IPS-18c (cell line): ENCODE measurements around the gene TNS3.
"Not testable (repeated sequence)": the region's sequence is repeated elsewhere in the genome, so short reads cannot be mapped to it uniquely, and the experiment has no call there.

Experiments
- H3K4me3 ChIP-seq: 2 replicates; pipeline ENCODE4 v1.7.0; 2013; ENCODE audit warnings: low read depth, mild to moderate bottlenecking, low read length, moderate library complexity; ENCODE audit not compliant: insufficient read depth
- H3K9me3 ChIP-seq: one replicate; pipeline ENCODE4 v1.6.1; 2013; ENCODE audit warnings: mild to moderate bottlenecking, low read length, moderate library complexity; ENCODE audit not compliant: control insufficient read depth, insufficient read depth

Gene TNS3

DNA sequence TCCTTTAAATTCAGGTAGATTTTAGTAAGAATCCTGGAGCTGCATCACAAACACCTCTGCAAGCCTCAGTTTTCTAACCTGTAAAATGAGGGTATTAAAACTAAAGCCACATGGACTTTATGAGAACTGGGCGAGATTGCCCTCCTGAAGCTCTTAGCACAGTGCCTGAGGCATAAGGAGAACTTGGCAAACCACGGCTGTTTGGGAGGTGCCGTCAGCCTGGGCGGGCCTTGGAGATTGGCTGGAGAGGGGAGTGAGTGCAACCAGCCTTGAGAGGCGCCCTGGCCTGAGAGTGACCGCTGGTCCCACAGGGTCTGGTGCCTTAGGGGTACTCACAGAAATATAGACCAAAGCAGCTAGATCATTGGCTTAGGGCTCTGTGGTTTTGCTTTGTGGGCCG is 5.4 kb upstream of the TNS3 start:
- no peaks in the 10 kb centered on the region for H3K9me3 ChIP-seq

DNA sequence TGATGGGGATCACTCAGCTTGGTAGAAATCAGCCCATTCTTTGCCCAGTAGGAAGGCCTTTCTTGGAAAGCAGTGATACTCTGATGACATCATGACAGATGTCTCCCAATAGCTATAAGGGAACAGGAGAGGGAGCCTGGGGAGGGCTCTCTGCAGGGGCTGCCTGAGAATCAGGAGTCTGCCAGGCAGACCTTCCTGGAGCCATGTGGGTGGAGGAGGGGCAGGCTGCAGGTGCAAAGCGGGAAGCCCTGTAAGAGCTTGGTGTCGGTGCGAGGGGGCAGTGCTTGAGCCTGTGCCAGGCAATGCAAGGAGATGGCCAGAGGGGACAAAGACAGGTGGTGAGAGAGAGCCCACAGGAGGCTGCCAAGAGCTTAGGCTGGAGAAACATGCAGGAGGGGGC is 5.0 kb upstream of the TNS3 start:
- no peak overlapping the region for H3K4me3 ChIP-seq
- no peaks in the 10 kb centered on the region for H3K9me3 ChIP-seq

More for the DNA sequence above, 5.4 kb upstream of the TNS3 start:
- no peak overlapping the region for H3K4me3 ChIP-seq

DNA sequence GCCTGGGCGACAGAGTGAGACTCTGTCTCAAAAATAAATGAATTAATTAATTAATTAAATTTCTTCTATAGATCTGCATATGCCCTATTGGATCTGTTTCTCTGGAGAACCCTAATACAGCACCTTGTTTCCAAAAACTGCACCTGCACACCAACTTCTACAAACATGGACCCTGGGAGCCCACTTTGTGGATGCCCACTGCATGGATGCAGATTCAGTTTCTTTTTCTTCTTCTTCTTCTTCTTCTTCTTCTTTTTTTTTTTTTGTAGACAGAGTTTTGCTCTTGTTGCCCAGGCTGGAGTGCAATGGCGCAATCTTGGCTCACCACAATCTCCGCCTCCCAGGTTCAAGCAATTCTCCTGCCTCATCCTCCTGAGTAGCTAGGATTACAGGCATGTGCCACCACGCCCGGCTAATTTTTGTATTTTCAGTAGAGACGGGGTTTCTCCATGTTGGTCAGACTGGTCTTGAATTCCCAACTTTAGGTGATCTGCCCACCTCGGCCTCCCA is 4.3 kb upstream of the TNS3 start:
- H3K9me3 ChIP-seq, H3K4me3 ChIP-seq: not testable (repeated sequence)

DNA sequence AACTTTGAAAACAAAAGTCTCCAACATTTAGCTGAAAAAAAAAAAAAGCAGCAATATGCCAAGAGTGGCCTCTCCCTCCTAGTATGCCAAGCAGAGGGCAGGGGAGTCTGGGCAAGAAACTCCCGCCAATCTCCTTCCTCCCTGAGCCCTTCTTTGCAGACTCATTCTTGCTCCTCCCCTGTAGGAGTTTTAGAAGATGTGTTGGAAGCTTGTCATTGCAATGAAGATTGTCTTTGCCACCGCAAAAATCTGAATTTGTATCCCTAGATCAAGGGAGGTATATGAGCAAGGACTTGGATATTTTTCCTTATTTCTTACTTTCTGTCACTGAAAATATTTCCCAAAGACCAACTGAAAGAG is 2.6 kb upstream of the TNS3 start:
- H3K4me3 ChIP-seq: no peak overlapping the region
- no peaks in the 10 kb centered on the region for H3K9me3 ChIP-seq

DNA sequence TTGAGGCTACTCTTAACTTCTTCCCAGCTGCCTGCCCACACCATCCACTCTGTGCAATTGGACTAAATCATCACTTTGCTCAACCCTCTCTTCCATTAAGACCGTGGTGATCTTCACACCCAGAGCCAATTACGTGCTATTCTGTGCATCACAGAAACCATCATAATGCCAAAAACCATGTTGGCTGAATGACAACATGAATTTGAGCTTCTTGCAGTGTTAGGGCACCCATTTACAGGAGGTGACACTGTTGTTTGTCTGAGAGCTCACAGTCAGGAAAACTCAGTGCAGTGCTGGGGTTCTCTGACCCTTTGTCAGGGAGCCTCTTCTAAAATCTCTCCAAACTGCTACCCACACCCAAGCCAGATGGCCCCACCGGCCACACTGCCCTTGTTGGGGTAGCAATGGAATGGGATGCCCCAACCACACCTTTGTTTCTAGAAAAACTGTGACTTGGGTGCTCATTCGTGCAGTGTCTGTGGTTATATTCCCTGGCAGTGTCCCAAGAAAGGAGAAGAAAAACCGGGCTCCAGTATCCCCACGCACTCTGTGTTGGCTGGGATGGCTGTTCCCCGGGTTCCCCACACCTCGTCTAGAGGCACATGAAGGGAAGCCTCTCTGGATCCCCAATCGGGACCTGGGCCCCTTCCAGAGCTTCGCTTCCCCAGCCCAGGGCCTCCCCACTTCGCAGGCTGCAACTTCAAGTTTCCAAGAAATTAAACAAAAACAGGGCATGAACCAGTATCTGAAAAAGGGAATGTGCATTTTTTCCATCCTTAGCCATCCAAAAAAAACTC is 2.0 kb upstream of the TNS3 start:
- H3K4me3 ChIP-seq: no peak overlapping the region
- H3K9me3 ChIP-seq: no peaks in the 10 kb centered on the region

DNA sequence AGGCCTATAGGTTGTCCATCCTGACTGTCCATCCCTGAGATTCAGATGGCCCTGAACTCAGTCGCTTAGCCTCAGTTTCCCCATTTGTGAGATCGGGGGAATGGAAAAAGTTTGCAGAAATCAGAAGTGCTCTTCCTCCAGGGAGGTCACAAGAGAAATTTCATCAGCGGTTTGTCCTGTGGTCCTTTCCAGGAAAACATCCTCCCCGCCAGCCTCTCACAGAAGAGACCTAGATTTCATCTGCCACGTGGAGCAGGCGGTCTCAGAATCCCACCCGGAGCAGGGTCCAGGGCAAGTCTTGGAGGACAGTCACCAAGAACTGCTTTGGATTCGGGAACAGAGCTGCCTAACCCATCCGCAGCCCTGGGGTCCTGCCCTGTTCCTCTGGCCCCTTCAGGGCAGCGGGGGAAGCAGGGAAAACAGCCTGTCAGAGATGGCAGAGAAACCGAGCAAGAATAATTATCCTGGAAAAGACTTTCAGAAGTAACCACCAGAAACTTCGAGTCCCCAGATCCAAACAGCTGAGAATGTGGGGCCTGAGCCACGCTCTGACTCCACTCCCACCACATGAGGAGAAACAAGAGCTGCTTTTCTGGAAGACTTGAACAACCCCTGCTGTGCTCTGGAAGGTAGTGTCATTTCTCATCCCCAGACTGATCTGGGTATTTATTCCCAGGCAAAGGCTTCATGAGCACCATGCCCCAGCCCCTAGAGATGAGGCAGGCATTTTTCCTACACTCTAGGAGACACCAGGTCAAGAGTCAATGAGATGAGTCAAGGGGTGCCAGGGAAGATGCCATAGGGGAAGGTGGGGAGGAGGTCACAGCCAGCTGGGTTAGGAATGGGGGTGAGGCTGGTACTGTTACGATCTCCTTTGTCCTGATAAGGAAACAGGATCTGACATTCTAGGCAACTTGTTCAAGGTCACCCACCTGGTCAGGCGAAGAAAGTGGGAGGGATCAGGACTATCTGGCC is 1.1 kb upstream of the TNS3 start:
- H3K4me3 ChIP-seq: peak overlapping the region; percentile 50; the same call in 1 of the 2 replicates

DNA sequence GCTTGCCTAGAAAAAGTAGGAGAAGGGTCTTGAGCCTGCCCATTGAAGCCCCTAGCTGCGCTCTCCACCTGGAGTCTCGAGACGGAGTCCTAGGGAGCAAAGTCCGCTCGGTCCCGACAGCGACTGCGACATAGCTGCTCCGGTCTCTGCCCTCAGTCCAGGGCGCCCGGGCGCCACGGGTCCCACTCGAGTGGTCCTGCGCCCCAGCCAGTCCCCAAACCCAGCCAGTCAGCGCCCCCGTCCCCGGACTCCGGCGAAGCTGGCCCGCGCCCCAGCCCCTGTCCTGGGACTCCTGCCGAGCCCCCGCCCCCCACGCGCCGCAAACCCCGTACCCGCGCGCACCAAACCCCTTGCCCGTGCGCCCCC is 490 bp downstream of the TNS3 start:
- Histone ChIP-seq H3K4me3 (peak overlapping the region; percentile 82), H3K9me3 (no peaks in the 10 kb centered on the region)

More for the DNA sequence above, 1.1 kb upstream of the TNS3 start:
- H3K9me3 ChIP-seq: no peaks in the 10 kb centered on the region

DNA sequence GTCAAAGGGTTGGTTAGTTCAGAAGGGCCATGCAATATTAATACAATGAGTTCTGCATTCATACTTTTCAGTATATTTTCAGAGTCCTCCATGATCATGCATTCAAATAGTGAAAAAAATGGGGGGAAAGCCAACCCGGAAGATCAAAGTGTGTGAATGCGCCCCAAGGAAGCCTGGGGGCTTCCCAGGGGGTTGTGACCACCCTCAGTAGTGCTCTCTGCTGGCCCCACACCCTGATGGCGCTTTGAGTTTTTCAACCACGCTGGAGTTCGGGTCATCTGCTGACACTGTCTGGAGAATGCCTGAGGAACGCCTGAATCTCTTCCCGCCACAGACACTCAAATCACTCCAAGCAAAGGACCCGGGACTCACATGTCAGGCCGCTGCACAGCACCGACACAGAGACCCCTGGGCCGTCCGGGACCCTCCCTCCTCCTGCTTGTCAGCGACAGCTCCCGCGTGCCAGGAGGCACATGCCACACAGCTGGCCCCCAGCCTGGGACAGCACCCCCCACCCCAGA is 1.0 kb downstream of the TNS3 start:
- Histone ChIP-seq H3K9me3 (no peaks in the 10 kb centered on the region), H3K4me3 (peak overlapping the region; percentile 82)

DNA sequence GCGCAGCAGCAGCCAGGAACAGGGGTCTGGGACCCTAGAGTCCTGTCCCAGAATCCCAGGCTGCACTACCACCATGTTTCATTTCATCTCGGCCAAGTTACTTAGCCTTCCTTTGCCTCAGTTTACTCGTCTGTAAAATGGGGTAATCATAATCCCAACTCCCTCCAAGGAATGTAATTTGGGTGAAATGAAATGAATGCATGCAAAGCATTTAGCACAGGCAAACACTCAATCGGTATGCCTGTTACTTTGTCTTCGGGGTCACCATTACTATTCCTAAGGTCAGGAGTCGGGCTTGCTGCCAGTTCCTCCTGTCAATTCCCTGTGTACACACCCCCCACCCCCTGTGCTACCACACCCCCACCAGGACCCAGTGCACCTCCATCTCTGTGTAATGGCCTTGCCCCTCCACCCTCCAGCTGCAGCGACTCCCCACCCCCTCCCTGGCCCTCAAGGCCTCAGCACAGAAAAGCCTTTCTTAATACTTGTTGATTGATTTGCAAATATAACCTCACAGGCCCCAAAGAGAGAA is 1.7 kb downstream of the TNS3 start:
- H3K4me3 ChIP-seq: peak overlapping the region; percentile 82; the same call in 1 of the 2 replicates
- H3K9me3 ChIP-seq: no peaks in the 10 kb centered on the region

DNA sequence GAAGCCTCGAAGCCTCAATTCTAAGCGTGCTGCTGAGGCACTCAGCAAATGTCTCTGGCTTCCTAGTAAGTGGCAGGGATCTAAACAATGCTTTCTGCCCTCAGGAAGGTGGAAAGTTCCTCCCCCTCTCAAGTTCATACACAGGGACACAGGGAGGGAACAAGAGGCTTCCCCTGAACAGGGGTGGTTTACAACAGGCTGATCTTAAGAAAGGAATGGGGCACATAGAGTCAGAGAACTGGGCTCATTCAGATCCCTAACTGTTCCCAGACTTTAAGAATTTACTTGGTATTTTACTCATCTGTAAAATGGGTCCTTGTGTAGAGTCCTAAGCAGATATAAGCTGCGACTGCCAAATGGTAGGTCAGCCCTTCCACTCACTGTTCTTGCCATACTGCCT is 2.5 kb downstream of the TNS3 start:
- H3K4me3 ChIP-seq: no peak overlapping the region
- H3K9me3 ChIP-seq: no peaks in the 10 kb centered on the region

DNA sequence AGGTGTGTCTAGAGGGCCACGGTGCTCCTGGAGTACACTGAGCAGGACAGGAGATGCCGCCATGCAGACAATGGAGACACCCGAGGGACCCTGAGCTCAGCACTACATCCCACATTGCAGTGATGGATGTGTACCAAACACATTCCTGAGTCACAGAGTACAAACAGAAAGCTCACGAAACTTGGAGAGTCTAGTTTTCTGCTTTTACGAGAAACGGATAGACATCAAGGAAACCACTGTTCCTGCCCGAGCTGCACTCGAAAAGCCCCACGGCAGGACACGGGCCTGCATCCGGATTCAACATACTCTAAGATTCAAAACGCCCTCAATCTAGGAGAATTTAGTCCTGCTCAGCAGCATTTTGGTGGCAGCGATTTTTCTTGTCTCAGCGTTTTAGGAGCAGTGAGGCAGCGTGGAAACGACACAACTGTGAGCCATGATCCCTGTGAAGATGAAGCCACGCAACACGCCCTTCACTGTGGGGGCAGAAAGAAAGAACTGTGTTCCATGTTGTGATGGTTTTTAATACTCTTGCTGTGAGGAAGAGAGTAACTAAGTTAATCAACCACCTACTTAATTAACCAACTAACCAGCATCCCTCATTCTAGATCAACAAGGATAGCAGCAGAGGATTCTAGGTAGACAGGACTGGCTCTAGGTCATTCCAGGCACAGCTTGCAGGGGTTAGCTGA is 3.2 kb downstream of the TNS3 start:
- Histone ChIP-seq H3K4me3 (no peak overlapping the region), H3K9me3 (no peaks in the 10 kb centered on the region)

DNA sequence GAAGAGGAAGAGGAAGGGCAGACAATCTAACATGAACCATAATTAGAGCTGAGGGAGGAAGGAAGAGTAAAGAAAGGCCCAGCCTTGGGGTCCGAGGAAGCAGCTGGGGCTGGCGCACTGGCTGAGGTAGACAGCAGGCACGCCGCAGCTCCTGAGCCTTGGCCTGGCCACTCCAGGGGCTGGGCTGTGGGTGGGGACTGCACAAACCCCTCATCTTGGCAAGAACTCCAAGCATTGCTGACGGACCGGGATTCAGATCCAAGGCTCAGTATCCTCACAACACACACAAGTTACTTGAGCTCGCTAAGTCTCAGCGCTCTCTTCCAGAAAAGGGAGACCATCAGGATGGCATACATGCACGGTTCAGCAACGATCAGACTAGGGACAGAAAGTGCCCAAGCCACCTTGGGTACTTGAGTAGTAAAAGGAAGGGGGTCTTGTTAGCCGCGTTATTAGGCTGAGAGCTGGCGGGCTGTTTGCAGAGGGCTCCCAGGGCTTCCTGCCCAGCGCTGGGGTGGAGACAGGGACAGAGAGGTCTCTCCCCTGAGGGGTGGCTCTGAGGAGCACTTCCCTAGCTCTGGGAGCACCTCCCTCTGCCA is 4.5 kb downstream of the TNS3 start:
- no peak overlapping the region for H3K4me3 ChIP-seq
- H3K9me3 ChIP-seq: no peaks in the 10 kb centered on the region

DNA sequence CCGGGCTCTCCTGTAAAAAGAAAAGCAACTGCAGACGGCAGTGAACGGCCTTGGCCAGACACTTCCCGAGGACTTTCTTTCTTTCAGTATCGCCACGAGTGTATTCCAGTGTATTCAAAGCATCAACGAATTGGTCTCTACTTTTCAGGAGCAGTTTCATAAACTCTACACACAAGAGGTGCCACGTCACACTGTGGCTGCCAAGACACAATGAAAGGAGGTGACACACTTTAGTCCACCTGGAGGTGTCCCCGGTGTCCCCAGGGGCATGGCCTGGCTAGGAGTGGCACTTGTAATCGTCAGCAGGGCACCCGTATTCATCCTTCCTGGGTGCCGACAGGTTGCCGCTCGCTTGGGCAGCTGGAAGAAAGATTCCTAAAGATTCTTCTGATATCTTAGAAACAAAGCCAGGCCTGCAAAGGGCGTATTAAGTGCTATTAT is 5.0 kb downstream of the TNS3 start:
- H3K9me3 ChIP-seq: no peaks in the 10 kb centered on the region
- H3K4me3 ChIP-seq: no peak overlapping the region

DNA sequence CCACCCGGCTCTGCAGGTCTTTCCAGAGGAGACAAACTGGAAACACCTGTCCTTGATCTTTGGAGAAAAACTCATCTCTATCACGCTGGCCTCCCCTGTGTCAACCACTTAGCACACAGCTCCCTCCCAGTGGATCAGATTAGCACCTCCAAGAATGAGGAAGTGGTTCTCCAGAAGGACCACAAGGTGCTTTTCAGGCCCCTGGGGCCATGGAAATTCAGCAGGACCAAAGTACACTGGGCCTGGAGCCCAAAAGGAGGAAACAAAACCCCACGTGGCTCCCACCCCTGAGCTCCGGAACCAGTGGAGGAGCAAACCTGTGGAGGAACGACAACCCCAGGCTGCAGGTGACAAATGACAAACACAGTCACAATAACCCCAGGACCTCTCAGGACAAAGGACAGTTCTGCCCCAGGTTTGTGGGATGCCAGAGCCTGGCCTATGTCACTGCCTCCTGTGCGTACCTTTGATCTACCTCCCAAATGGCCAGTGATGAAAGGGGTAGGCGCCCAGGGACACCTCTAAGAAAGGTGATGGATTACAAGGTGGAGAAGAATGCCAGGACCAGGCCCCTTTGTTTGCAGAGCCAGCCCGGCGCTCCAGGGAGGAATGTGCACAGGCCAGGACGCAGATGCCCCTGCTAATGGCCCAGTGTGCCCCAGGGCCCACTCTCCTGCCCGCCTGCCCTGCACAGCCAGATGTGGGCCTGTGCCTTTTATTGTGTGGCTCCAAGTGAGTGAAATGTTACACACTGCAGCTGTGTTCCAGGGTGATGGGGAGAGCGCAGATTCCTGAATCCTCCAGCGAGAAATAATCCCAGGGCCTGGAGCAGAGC is 5.7 kb downstream of the TNS3 start:
- Histone ChIP-seq H3K9me3 (no peaks in the 10 kb centered on the region), H3K4me3 (no peak overlapping the region)

DNA sequence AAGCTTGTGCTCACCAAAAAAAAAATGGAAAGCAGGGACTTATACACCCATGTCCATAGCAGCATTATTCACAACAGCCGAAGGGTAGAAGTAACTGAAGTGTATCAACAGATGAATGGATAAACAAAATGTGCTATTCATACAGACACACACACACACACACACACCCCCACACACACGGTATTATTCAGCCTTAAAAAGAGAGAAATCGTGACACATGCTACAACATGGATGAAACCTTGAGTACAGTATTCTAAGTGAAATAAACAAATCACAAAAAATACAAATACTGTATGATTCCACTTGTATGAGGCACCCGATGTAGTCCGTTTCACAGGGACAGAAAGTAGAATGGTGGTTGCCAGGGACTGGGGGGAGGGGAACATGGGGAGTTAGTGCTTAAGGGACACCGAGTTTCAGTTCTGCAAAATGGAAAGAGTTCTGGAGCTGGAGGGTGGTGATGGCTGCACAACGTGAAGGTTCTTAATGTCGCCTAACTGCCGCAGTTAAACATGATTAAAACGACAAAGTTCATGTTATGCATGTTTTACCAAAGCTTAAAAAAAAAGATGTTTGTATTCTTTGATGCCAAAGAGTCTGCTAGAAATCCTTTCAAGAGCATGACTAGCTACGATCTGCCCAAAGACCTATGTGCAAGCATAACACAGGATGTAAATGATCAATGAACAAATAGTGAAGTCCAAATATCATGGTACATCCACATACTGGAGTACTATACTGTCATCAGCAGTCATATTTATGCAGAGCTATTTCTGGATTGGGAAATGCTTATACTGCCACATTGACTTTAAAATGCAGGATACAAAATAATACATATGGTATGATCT is 7.2 kb downstream of the TNS3 start:
- H3K4me3 ChIP-seq: no peak overlapping the region
- H3K9me3 ChIP-seq: no peaks in the 10 kb centered on the region
